Liver (tissue), 3 donors: Measurements from ENCODE around the gene GIPC1.

ENCODE experiments used
- CTCF ChIP-seq: fragments of 150-350 bp; IDR thresholded peaks from 2 replicates; pipeline ENCODE4 v1.5.1; 2017; ENCODE audit warnings: improper control_type of control experiment, low read depth, low read length; ENCODE audit not compliant: missing input control
- GABPA ChIP-seq, 2 donors: IDR thresholded peaks in 1 of 2; conservative IDR thresholded peaks in 1 of 2; 2 replicates each; pipeline ENCODE4 v1.6.1; 2016; ENCODE audit warnings: antibody characterized with exemption in 2 of 2, mild to moderate bottlenecking in 1 of 2, moderate library complexity in 1 of 2
- SP1 ChIP-seq: IDR thresholded peaks from 2 replicates; pipeline ENCODE4 v1.6.1; 2018; ENCODE audit warnings: antibody characterized with exemption, mild to moderate bottlenecking
- TF ChIP-seq, protein P1 (sequence below): IDR thresholded peaks from 2 replicates; pipeline ENCODE4 v1.6.1; 2016; ENCODE audit warnings: antibody characterized with exemption, mild to moderate bottlenecking
- TF ChIP-seq, protein P2 (sequence below): IDR thresholded peaks from 2 replicates; pipeline ENCODE4 v1.6.1; 2016; ENCODE audit warnings: antibody characterized with exemption
- donor health status: healthy.
- donor health status: healthy.

GRCh38 chr19:14533450-14533849 lies 37.5 kb upstream of the GIPC1 start:
- TF ChIP-seq CTCF, result no peak
- no peak for TF ChIP-seq GABPA (IDR thresholded peaks at IDR 0.05 in 1 of 2, conservative IDR thresholded peaks at IDR 0.05 in 1 of 2)
- TF ChIP-seq SP1, result no peak
- TF ChIP-seq, protein P1, sequence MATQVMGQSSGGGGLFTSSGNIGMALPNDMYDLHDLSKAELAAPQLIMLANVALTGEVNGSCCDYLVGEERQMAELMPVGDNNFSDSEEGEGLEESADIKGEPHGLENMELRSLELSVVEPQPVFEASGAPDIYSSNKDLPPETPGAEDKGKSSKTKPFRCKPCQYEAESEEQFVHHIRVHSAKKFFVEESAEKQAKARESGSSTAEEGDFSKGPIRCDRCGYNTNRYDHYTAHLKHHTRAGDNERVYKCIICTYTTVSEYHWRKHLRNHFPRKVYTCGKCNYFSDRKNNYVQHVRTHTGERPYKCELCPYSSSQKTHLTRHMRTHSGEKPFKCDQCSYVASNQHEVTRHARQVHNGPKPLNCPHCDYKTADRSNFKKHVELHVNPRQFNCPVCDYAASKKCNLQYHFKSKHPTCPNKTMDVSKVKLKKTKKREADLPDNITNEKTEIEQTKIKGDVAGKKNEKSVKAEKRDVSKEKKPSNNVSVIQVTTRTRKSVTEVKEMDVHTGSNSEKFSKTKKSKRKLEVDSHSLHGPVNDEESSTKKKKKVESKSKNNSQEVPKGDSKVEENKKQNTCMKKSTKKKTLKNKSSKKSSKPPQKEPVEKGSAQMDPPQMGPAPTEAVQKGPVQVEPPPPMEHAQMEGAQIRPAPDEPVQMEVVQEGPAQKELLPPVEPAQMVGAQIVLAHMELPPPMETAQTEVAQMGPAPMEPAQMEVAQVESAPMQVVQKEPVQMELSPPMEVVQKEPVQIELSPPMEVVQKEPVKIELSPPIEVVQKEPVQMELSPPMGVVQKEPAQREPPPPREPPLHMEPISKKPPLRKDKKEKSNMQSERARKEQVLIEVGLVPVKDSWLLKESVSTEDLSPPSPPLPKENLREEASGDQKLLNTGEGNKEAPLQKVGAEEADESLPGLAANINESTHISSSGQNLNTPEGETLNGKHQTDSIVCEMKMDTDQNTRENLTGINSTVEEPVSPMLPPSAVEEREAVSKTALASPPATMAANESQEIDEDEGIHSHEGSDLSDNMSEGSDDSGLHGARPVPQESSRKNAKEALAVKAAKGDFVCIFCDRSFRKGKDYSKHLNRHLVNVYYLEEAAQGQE, result no peak
- TF ChIP-seq, protein P2, sequence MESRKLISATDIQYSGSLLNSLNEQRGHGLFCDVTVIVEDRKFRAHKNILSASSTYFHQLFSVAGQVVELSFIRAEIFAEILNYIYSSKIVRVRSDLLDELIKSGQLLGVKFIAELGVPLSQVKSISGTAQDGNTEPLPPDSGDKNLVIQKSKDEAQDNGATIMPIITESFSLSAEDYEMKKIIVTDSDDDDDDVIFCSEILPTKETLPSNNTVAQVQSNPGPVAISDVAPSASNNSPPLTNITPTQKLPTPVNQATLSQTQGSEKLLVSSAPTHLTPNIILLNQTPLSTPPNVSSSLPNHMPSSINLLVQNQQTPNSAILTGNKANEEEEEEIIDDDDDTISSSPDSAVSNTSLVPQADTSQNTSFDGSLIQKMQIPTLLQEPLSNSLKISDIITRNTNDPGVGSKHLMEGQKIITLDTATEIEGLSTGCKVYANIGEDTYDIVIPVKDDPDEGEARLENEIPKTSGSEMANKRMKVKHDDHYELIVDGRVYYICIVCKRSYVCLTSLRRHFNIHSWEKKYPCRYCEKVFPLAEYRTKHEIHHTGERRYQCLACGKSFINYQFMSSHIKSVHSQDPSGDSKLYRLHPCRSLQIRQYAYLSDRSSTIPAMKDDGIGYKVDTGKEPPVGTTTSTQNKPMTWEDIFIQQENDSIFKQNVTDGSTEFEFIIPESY, result no peak
